K562 (cell line): Measurements from ENCODE around the gene NMNAT3. TPM values are rescaled to one million over a fixed set of nuclear protein-coding genes. Genes with fewer than 3 reads are reported as not detected.

Experiments
- ATAC-seq: fragments of 200-7000 bp; cut with Tn5 transposase; 3 replicates; pipeline ENCODE4 v1.9.1; 2020; ENCODE audit warnings: moderate library complexity
- BruUV-seq: library from RNA; stranded (reverse); fragments of 400-500 nt; replicated peaks from 2 replicates; lab custom pipeline; 2021; lab: Mats Ljungman, UMichigan
- CTCF ChIA-PET: fragments of 300-600 bp; formaldehyde crosslinking; extraction: SDS; loops from one replicate; lab custom pipeline; 2021; ENCODE audit warnings: low intra/inter-chr PET ratio; lab: Yijun Ruan, JAX
- POLR2A ChIA-PET: fragments of 300-600, 350-650 bp; sonication (Branson Sonifier 250); formaldehyde crosslinking; extraction: SDS; loops from one replicate; lab custom pipeline; 2021; ENCODE audit warnings: antibody characterized with exemption, inconsistent platforms; lab: Yijun Ruan, JAX
- DNase-seq, 4 experiments: peaks; one replicate each; pipeline versions ENCODE4 v3.0.0 to v3.0.0-alpha.2; 2011 to 2018; ENCODE audit warnings: low spot score in 3 of 4, mixed read lengths in 3 of 4; ENCODE audit errors: extremely low read depth in 1 of 4
- FAIRE-seq: peaks from 2 replicates; lab custom pipeline; 2011; peaks lifted over from hg19 to GRCh38; lab: Jason Lieb, UNC
- H2AFZ ChIP-seq: 2 replicates; pipeline ENCODE4 v1.6.0; 2011; ENCODE audit warnings: low read depth, low read length, control low read depth, inconsistent platforms
- H3K27ac ChIP-seq: fragments of 200-600 bp; 3 replicates; pipeline ENCODE4 v1.8.0; 2011; ENCODE audit warnings: low read depth, mild to moderate bottlenecking, control low read depth, inconsistent platforms, low read length, moderate library complexity, mixed read lengths; ENCODE audit errors: extremely low read depth
- H3K27me3 ChIP-seq, 2 experiments: fragments of 300-600 bp in 1 of 2; 2 replicates in 1 of 2; 3 replicates in 1 of 2; pipeline versions ENCODE4 v1.6.0 to v1.8.0; 2011; ENCODE audit warnings: inconsistent platforms in 2 of 2, low read length in 2 of 2, mild to moderate bottlenecking in 1 of 2, mixed read lengths in 1 of 2, moderate library complexity in 1 of 2; ENCODE audit not compliant: control insufficient read depth in 2 of 2, insufficient read depth in 2 of 2
- H3K36me3 ChIP-seq: fragments of 300-600 bp; 3 replicates; pipeline ENCODE4 v1.8.0; 2011; ENCODE audit warnings: mild to moderate bottlenecking, low read length, inconsistent platforms; ENCODE audit not compliant: control insufficient read depth, insufficient read depth
- H3K4me1 ChIP-seq, 2 experiments: fragments of 200-600 bp in 1 of 2; replicated peaks in 1 of 2; 2 replicates in 1 of 2; 3 replicates in 1 of 2; pipeline versions ENCODE4 v1.5.1 to v1.8.0; 2011; ENCODE audit warnings: inconsistent platforms in 2 of 2, low read length in 2 of 2, mild to moderate bottlenecking in 1 of 2, mixed read lengths in 1 of 2, moderate library complexity in 1 of 2; ENCODE audit not compliant: control insufficient read depth in 2 of 2, insufficient read depth in 2 of 2
- H3K4me2 ChIP-seq: 2 replicates; pipeline ENCODE4 v1.6.1; 2011; ENCODE audit warnings: low read length, control low read depth, inconsistent platforms, mixed read lengths; ENCODE audit not compliant: insufficient read depth
- H3K4me3 ChIP-seq: fragments of 200-600 bp; sonication (generic), shearing (Covaris generic); 2 replicates; pipeline ENCODE4 v1.5.1; 2016; ENCODE audit warnings: control low read depth, inconsistent platforms
- H3K79me2 ChIP-seq: fragments of 200-600 bp; 3 replicates; pipeline ENCODE4 v1.8.0; 2011; ENCODE audit warnings: low read length, inconsistent platforms; ENCODE audit not compliant: control insufficient read depth, insufficient read depth
- H3K9ac ChIP-seq, 2 experiments: 2 replicates each; pipeline versions ENCODE4 v1.6.0 to v1.6.1; 2011; ENCODE audit warnings: low read depth in 2 of 2, low read length in 2 of 2, control low read depth in 1 of 2, inconsistent platforms in 1 of 2, mild to moderate bottlenecking in 1 of 2, mixed read lengths in 1 of 2; ENCODE audit not compliant: insufficient read depth in 1 of 2
- H3K9me1 ChIP-seq: one replicate; pipeline ENCODE4 v1.6.0; 2011; ENCODE audit warnings: inconsistent platforms, mild to moderate bottlenecking, low read length, moderate library complexity; ENCODE audit not compliant: control insufficient read depth, insufficient read depth
- H3K9me3 ChIP-seq: replicated peaks from 2 replicates; pipeline ENCODE4 v1.5.1; 2011; ENCODE audit warnings: low read depth, low read length, inconsistent platforms; ENCODE audit not compliant: control insufficient read depth, insufficient read depth
- H4K20me1 ChIP-seq: replicated peaks from 2 replicates; pipeline ENCODE4 v1.6.1; 2011; ENCODE audit warnings: low read length, inconsistent platforms, mixed read lengths; ENCODE audit not compliant: control insufficient read depth, insufficient read depth
- ATF1 ChIP-seq, 2 experiments: fragments of 450-650 bp in 1 of 2; IDR thresholded peaks; 2 replicates each; pipeline ENCODE4 v1.6.1; 2016; ENCODE audit warnings: missing compliant biosample characterization in 1 of 2, missing genetic modification characterization in 1 of 2
- C11orf30 ChIP-seq: fragments of 450-650 bp; IDR thresholded peaks from 2 replicates; pipeline ENCODE4 v1.6.1; 2016; ENCODE audit warnings: low read depth, mild to moderate bottlenecking
- CTBP1 ChIP-seq: fragments of 450-650 bp; IDR thresholded peaks from 2 replicates; pipeline ENCODE4 v1.6.1; 2016; ENCODE audit warnings: borderline replicate concordance
- GABPB2 ChIP-seq: fragments of 250-450 bp; sonication (Bioruptor Pico); conservative IDR thresholded peaks from 2 replicates; pipeline ENCODE4 v1.5.1; 2021; ENCODE audit warnings: mild to moderate bottlenecking
- MAFG ChIP-seq: fragments of 450-650 bp; conservative IDR thresholded peaks from 2 replicates; pipeline ENCODE4 v1.6.1; 2016; ENCODE audit warnings: missing genetic modification characterization, missing compliant biosample characterization
- MAFK ChIP-seq: IDR thresholded peaks from 2 replicates; pipeline ENCODE4 v1.6.1; 2011; ENCODE audit warnings: low read length, improper control_type of control experiment
- MXI1 ChIP-seq: IDR thresholded peaks from 2 replicates; pipeline ENCODE4 v1.6.1; 2011; ENCODE audit warnings: low read depth, mild to moderate bottlenecking, improper control_type of control experiment, low read length
- NFIX ChIP-seq: fragments of 250-450 bp; sonication (Bioruptor Pico); IDR thresholded peaks from 2 replicates; pipeline ENCODE4 v1.4.0; 2020; ENCODE audit warnings: low read depth, mild to moderate bottlenecking, moderate library complexity
- PPARD ChIP-seq: fragments of 250-450 bp; sonication (Bioruptor Pico); IDR thresholded peaks from 2 replicates; pipeline ENCODE4 v1.8.0; 2022; ENCODE audit warnings: inconsistent platforms, mild to moderate bottlenecking, moderate library complexity
- U2AF2 ChIP-seq: fragments of 200-400 bp; formaldehyde crosslinking; optimal IDR thresholded peaks from 2 replicates; pipeline ENCODE3; 2017; ENCODE audit warnings: low read depth, mild to moderate bottlenecking, low read length
- ZKSCAN8 ChIP-seq: fragments of 200-800 bp; sonication (Bioruptor generic); IDR thresholded peaks from 2 replicates; pipeline ENCODE4 v1.6.1; 2016; ENCODE audit warnings: missing genetic modification characterization, missing compliant biosample characterization
- ZNF121 ChIP-seq: sonication (generic); formaldehyde crosslinking; conservative IDR thresholded peaks from 2 replicates; pipeline ENCODE4 v1.8.0; 2022; ENCODE audit warnings: missing genetic modification reagents
- ZNF75A ChIP-seq: fragments of 450-650 bp; formaldehyde crosslinking; IDR thresholded peaks from 2 replicates; pipeline ENCODE4 v1.4.0; 2020; ENCODE audit warnings: mild to moderate bottlenecking
- WGBS: fragments of 100-300 bp; shearing (Covaris generic); methylation state at CpG from one replicate; pipeline ENCODE4 v1.1.6; 2016; ENCODE audit warnings: low coverage, mixed read lengths; ENCODE audit not compliant: insufficient coverage; ENCODE audit errors: missing lambda C conversion rate; 5-methylcytosine and 5-hydroxymethylcytosine counted together
- in situ Hi-C: fragments of 300-500 bp; cut with MboI; formaldehyde crosslinking; loops from 4 replicates; pipeline ENCODE4 v1.15.0; 2018; ENCODE audit warnings: inconsistent platforms, mixed read lengths
- intact Hi-C: fragments of 100-400 bp; cut with micrococcal nuclease; formaldehyde crosslinking; loops from 2 replicates; pipeline ENCODE4 v1.14.2; 2022
- polyA plus RNA-seq, 8 experiments: library from polyadenylated mRNA; depleted of rRNA in 4 of 8; stranded (reverse) in 5 of 8; unstranded in 3 of 8; fragments of >200 nt; fragmentation: Nextera tagmentation in 2 of 8; fragmentation: Illumina TruSeq in 1 of 8; extraction: Ambion mirVana in 2 of 8; extraction: Trizol in 1 of 8; gene quantifications; 2 replicates each; pipeline versions ENCODE4 v1.2.1 to v1.2.3, GENCODE V29; 2011 to 2014; ENCODE audit warnings: inconsistent platforms in 1 of 8, missing spikeins in 1 of 8
- total RNA-seq, 7 experiments: library from RNA; depleted of rRNA in 6 of 7; stranded (reverse); fragments of >200 nt in 6 of 7; fragmentation: Illumina TruSeq in 2 of 7; extraction: Trizol in 2 of 7; gene quantifications; 2 replicates each; pipeline versions ENCODE4 v1.2.1 to v1.2.3, GENCODE V29; 2011 to 2021; ENCODE audit warnings: low replicate concordance in 1 of 7
- TF ChIP-seq, protein P1 (sequence below): IDR thresholded peaks from 2 replicates; pipeline ENCODE4 v1.6.1; 2016; ENCODE audit warnings: missing genetic modification characterization, missing compliant biosample characterization
- TF ChIP-seq, protein P2 (sequence below): sonication (generic); formaldehyde crosslinking; IDR thresholded peaks from 2 replicates; pipeline ENCODE4 v1.8.0; 2022; ENCODE audit warnings: missing genetic modification reagents, mild to moderate bottlenecking, moderate library complexity, borderline replicate concordance
- TF ChIP-seq, protein P3 (sequence below): fragments of 250-450 bp; sonication (Bioruptor Pico); IDR thresholded peaks from 2 replicates; pipeline ENCODE4 v1.8.0; 2022; ENCODE audit warnings: moderate library complexity, mild to moderate bottlenecking, inconsistent platforms

NMNAT3 gene
- total and polyA plus RNA-seq, 9 of the 15 experiments (the other 6 are each of a cell fraction or from before 2014, with no cell fraction given) = 2.3 to 12.5 (median 6.6) TPM

DNA sequence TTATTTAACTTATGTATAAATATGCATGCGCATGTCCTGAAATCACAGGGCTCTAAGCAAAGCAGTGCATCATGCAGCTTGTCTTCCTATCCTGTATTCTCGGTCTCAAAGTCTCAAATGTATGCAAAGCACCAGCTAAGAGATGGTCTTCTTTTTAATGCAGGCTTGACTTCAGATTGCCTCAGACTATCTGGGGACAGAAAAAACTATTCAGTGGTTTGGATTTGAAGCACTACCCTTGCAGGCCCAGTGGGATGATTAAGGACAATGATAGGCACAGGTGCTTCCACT, 18.5 kb upstream of the NMNAT3 start (continued):
- no peak for TF ChIP-seq NFIX (CRISPR knock-in tag)
- TF ChIP-seq ATF1 (CRISPR knock-in tag; IDR thresholded peaks at IDR 0.05) = no peak
- no peak for TF ChIP-seq ATF1 (tag; IDR thresholded peaks at IDR 0.05)
- TF ChIP-seq GABPB2 (CRISPR knock-in tag) = no peak

GRCh38 chr3:139695426-139696313, 17.9 kb upstream of the NMNAT3 start:
- ATAC-seq (no peak), FAIRE-seq (no peak), DNase-seq (no peak)
- 0% methylated on average over 6 of the region's 6 CpGs for WGBS
- H3K9ac ChIP-seq = no peak overlapping the region
- no peaks in the 10 kb centered on the region; a peak in 1 of 5 replicates for H3K27me3 ChIP-seq
- no peak overlapping the region for H3K4me2 ChIP-seq
- H3K27ac ChIP-seq = no peak overlapping the region
- H3K4me3 ChIP-seq = no peak overlapping the region
- no peaks in the 10 kb centered on the region for H3K9me3 ChIP-seq
- ChIA-PET POLR2A (no interaction called here), CTCF (no interaction called here)
- BruUV-seq = no TSS peak
- intact Hi-C loops (no loop called here), in situ Hi-C loops (no loop called here)
- no peaks in the 10 kb centered on the region for H3K4me1 ChIP-seq
- no peaks in the 10 kb centered on the region for H3K9me1 ChIP-seq
- H2AFZ ChIP-seq = no peak overlapping the region
- no peaks in the 10 kb centered on the region for H3K36me3 ChIP-seq
- no peaks in the 10 kb centered on the region for H3K79me2 ChIP-seq
- H4K20me1 ChIP-seq = no peaks in the 10 kb centered on the region
- no peak for TF ChIP-seq ZKSCAN8 (CRISPR knock-in tag)
- TF ChIP-seq PPARD (CRISPR knock-in tag) = no peak
- peak; percentile 37 for TF ChIP-seq MAFG (tag)
- TF ChIP-seq, protein P1, sequence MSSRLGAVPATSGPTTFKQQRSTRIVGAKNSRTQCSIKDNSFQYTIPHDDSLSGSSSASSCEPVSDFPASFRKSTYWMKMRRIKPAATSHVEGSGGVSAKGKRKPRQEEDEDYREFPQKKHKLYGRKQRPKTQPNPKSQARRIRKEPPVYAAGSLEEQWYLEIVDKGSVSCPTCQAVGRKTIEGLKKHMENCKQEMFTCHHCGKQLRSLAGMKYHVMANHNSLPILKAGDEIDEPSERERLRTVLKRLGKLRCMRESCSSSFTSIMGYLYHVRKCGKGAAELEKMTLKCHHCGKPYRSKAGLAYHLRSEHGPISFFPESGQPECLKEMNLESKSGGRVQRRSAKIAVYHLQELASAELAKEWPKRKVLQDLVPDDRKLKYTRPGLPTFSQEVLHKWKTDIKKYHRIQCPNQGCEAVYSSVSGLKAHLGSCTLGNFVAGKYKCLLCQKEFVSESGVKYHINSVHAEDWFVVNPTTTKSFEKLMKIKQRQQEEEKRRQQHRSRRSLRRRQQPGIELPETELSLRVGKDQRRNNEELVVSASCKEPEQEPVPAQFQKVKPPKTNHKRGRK (tag) = no peak
- TF ChIP-seq, protein P2, sequence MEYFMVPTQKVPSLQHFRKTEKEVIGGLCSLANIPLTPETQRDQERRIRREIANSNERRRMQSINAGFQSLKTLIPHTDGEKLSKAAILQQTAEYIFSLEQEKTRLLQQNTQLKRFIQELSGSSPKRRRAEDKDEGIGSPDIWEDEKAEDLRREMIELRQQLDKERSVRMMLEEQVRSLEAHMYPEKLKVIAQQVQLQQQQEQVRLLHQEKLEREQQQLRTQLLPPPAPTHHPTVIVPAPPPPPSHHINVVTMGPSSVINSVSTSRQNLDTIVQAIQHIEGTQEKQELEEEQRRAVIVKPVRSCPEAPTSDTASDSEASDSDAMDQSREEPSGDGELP (CRISPR knock-in tag) = no peak
- TF ChIP-seq, protein P3, sequence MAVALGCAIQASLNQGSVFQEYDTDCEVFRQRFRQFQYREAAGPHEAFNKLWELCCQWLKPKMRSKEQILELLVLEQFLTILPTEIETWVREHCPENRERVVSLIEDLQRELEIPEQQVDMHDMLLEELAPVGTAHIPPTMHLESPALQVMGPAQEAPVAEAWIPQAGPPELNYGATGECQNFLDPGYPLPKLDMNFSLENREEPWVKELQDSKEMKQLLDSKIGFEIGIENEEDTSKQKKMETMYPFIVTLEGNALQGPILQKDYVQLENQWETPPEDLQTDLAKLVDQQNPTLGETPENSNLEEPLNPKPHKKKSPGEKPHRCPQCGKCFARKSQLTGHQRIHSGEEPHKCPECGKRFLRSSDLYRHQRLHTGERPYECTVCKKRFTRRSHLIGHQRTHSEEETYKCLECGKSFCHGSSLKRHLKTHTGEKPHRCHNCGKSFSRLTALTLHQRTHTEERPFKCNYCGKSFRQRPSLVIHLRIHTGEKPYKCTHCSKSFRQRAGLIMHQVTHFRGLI (CRISPR knock-in tag) = no peak
- TF ChIP-seq CTBP1 = no peak
- TF ChIP-seq ZNF75A (CRISPR knock-in tag) = no peak
- no peak for TF ChIP-seq U2AF2
- TF ChIP-seq ZNF121 (CRISPR knock-in tag) = no peak
- TF ChIP-seq MXI1 = no peak
- peak; percentile 49; the same call in 1 of the 2 replicates for TF ChIP-seq C11orf30
- TF ChIP-seq MAFK = peak; percentile 60
